ENCODE results near the gene RBM15.

RBM15 gene

DNA sequence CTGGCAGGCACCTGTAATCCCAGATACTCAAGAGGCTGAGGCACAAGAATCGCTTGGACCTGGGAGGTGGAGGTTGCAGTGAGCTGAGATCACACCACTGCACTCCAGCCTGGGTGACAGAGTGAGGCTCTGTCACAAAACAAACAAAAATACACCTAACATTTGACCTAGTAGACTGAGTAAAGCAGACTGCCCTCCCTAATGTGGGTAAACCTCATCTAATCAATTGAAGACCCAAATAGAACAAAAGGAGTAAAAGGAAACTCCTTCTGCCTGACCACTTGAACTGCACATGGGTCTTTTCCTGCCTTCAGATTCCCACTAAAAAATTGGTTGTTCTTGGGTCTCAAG, 19.0 kb upstream of the RBM15 start:
- DNase-seq, result no peak

DNA sequence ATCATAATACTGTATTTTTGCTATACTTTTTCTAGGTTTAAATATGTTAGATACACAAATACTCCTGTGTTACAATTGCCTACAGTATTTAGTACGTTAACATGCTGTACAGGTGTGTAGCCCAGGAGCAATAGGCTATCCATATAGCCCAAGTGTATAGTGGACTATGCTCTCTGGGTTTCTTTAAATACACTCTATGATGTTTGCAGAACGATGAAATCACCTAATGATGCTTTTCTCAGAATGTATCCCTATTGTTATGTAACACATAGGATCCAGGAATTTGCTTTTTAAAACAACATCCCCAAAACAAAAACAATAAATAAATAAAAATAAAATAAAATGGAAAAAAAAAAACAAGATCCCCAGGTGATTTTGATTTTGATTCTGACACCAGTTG, 18.1 kb upstream of the RBM15 start:
- DNase-seq, result no peak

DNA sequence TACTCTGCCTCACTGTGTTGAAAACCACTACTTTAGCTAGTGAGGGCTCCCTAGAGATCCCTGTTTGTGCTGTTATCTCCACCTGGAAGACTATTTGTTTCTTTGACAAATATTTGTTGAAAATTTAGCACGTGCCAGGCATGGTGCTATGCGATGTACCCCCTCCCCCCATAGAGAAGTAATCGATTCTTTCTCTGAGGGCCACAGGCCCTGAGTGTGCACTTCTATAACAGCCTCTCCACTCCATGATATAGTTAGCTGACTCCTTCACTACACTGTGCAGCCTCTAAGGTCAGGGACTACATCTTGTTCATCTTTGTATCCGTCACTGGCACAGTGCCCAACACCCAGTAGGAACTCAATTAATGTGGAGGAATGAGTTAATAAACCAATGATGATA, 17.3 kb upstream of the RBM15 start:
- DNase-seq, result no peak

DNA sequence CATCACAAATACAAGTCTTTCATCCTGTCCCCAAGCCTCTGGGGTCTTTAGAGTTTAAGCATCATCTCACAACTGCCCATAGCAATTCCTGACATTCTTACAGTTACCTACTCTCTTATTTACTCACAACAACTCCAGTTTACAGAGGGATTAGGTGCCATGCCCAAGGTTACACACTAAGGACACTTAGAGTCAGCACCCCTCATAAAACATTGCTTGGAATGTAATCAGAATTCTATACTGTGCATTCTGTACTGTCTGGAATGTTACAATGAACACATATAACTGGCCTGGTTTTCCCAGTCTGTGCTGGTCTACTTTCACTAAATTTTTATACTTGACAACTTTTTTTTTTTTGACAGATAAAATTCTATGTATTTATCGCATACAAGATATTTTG, 14.5 kb upstream of the RBM15 start:
- no peak for DNase-seq

DNA sequence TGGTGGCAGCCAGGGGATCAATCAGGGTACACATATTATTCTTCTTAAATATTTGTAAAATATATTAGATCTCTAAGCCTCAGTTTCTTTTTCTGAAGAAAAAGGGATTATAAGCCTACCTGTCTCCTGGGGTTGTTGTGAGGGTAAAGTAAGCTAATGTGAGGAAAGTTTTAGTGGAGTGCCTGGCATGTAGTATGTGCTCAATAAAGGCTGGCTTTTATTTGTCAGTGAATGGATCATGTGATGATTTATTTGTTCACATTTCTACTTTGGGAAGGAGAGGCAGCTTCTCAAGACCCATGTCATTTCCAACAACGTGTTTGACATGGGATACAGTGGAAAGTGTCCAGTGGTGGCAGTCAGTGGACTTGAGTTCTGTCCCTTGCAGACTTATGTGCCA, 12.4 kb upstream of the RBM15 start:
- DNase-seq, result no peak

DNA sequence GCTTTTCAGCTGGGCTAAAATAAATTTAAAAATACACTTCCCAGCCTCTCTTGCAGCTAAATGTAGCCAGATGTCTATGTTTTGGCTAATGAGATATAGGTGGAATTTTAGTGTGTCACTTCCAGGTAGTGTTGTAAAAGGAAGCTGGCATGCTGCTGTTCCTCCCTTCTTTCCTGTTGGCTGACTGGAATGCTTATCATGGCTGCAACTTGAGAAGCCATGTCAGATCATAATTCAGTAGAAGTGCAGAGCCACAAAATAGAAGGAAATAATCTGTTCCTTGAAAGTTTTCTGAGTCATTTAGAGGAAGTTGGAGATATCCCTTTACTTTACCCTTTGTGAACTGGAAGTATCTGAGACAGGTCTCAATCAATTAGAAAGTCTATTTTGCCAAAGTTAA, 10.9 kb upstream of the RBM15 start:
- no peak for DNase-seq

DNA sequence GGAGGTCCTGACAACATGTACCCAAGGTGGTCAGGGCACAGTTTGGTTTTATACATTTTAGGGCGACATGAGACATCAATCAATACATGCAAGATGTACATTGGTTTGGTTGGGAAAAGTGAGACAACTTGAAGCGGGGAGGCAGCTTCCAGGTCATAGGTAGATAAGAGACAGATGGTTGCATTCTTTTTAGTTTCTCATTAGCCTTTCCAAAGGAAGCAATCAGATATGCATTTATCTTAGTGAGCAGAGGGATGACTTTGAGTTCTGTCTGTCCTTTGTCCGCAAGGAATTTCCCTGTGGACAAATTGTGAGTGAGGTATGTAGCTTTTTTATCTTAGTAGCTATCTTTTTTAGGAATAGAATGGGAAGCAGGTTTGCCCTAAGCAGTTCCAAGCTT, 10.5 kb upstream of the RBM15 start:
- no peak for DNase-seq

DNA sequence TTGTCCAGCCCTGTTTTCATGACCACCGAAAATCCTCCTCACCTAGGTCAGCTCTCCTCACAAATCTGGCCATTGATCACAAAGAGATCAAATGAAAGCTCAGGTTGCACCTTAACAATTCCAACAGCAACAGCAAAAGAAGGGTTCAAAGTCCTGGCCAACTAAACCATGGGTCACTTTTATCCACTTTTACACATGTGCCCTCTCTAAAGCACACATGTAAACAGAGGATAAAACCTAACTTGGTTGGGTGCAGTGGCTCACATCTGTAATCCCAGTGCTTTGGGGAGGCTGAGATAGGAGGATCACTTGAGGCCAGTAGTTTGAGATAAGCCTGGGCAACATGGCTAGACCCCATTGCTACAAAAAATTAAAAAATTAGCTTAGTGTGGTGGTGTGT, 3.9 kb upstream of the RBM15 start:
- DNase-seq, result no peak

DNA sequence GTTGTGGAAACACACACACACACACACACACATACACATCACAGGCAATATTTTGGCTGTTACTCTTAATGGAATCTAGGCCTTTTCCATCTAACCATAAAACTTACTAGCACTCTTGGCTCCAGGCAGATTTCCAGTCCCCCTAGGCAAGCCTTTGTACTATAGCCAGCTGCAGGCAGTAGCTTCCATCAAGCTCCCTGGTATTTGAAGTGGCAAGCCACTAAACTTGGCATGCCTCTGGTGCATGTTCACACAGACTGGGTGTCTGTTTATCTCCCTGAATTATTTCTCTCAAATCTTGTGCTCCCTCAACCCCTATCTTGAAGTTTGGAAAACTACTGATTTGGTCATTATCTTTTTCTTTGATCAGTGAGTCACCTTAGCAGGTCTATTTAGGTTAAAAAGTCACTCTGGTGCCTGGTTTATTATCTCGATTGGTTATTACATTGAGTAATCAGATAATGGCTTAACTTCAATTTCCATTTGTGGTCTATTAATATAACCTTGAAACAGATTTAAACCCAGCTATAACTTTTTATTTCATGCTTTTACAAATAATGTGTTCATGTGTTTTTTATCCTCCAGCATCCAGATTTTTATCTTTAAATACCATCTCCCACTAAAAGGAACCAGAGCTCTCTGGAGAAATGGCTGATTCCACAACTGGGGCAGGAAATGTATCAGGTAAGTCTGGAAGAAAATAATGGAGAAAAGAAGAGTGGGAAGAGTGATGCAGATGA, 2.7 kb upstream of the RBM15 start:
- no peak for DNase-seq

DNA sequence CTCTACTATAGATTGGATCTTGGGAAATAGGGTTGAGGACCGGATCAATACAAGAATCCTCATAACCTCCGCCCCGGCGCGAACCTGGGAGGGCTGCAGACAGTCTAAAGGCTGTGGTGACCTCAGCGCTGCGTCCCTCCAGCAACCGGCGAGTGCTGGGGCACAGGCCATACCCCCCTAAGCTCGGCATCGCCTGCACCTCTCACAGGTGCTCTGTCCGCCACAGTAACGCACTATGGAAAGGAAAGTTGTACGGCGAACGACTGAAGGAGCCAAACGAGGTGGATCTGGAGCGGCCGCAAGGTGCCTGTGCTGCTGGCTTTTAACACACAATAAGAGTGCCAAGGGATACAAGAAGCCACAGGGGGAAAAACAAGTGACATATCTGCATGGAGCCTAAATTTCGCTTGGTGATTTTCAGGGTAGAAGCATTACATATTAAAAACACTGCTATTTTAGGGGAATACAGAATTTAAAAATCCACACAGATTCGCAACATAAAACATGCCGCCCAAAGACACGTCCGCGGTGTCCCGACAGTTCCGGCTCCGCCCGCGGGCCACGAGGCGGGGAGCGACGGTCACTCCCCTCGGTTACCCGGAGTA, 1.4 kb upstream of the RBM15 start:
- DNase-seq, result peak in 1 of 4 experiments; percentile 9

DNA sequence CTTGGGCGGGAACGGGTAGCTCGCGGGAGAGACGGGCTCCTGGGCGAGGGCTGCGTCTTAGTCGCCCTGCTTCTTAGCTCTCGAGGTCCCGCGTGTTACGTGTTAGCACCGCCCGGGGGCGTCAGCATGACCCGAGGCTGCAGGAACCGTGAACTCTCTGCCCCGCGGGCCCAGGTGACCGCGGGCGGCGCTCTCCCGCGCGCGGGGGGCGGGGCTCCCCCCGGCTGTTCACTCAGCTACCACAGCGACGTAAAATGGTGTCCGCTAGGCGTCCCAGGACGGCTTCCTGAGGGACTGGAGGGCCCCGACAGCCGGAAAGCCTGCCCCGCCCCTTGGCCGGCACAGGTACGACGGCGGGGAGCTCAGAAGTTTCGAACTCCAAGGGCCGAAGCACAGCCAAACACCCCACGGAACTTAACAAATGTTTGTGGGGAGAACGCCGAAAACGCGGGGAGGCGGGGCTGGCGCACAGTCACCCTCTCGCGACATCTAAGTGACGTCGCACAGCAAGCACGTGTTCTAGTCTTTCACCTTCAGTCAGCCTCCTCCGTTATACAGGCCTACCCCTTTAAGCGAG, 780 bp upstream of the RBM15 start:
- peak; percentile 89 to 93 (median 90) for DNase-seq

DNA sequence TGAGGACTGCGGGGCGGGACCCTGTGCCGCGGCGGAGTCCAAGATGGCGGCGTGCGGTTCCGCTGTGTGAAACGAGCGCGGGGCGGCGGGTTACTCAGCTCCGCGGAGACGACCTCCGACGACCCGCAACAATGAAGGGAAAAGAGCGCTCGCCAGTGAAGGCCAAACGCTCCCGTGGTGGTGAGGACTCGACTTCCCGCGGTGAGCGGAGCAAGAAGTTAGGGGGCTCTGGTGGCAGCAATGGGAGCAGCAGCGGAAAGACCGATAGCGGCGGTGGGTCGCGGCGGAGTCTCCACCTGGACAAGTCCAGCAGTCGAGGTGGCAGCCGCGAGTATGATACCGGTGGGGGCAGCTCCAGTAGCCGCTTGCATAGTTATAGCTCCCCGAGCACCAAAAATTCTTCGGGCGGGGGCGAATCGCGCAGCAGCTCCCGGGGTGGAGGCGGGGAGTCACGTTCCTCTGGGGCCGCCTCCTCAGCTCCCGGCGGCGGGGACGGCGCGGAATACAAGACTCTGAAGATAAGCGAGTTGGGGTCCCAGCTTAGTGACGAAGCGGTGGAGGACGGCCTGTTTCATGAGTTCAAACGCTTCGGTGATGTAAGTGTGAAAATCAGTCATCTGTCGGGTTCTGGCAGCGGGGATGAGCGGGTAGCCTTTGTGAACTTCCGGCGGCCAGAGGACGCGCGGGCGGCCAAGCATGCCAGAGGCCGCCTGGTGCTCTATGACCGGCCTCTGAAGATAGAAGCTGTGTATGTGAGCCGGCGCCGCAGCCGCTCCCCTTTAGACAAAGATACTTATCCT, 430 bp downstream of the RBM15 start:
- peak in 3 of 4 experiments; percentile 21 to 61 (median 58) for DNase-seq

DNA sequence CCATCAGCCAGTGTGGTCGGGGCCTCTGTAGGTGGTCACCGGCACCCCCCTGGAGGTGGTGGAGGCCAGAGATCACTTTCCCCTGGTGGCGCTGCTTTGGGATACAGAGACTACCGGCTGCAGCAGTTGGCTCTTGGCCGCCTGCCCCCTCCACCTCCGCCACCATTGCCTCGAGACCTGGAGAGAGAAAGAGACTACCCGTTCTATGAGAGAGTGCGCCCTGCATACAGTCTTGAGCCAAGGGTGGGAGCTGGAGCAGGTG, 961 bp downstream of the RBM15 start:
- no peak for DNase-seq

DNA sequence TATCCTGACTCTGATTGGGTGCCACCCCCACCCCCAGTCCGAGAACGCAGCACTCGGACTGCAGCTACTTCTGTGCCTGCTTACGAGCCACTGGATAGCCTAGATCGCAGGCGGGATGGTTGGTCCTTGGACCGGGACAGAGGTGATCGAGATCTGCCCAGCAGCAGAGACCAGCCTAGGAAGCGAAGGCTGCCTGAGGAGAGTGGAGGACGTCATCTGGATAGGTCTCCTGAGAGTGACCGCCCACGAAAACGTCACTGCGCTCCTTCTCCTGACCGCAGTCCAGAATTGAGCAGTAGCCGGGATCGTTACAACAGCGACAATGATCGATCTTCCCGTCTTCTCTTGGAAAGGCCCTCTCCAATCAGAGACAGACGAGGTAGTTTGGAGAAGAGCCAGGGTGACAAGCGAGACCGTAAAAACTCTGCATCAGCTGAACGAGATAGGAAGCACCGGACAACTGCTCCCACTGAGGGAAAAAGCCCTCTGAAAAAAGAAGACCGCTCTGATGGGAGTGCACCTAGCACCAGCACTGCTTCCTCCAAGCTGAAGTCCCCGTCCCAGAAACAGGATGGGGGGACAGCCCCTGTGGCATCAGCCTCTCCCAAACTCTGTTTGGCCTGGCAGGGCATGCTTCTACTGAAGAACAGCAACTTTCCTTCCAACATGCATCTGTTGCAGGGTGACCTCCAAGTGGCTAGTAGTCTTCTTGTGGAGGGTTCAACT, 2.1 kb downstream of the RBM15 start:
- no peak for DNase-seq

DNA sequence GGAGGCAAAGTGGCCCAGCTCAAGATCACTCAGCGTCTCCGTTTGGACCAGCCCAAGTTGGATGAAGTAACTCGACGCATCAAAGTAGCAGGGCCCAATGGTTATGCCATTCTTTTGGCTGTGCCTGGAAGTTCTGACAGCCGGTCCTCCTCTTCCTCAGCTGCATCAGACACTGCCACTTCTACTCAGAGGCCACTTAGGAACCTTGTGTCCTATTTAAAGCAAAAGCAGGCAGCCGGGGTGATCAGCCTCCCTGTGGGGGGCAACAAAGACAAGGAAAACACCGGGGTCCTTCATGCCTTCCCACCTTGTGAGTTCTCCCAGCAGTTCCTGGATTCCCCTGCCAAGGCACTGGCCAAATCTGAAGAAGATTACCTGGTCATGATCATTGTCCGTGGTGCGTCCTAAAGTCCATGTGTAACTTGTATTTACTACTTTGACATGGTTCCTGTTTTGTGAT, 2.7 kb downstream of the RBM15 start:
- DNase-seq, result no peak

DNA sequence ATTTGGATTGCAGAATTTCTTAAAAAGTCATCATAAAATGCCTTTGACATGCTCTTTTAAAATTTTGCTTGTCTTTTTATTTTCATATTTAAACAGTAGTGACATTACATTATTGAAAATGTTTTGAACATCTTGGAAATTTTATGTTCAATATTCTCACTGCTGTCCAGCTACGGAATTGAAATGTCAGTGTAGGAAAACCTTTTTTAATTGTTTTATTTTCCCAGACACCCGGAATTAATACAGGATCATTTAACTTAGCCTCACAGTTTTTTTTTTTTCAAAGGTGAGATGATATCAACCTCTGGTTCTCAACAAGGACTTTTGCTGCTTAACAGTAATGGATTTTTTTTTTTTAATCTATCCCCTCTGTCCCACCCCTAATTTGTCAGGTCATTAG, 4.1 kb downstream of the RBM15 start:
- DNase-seq, result no peak

DNA sequence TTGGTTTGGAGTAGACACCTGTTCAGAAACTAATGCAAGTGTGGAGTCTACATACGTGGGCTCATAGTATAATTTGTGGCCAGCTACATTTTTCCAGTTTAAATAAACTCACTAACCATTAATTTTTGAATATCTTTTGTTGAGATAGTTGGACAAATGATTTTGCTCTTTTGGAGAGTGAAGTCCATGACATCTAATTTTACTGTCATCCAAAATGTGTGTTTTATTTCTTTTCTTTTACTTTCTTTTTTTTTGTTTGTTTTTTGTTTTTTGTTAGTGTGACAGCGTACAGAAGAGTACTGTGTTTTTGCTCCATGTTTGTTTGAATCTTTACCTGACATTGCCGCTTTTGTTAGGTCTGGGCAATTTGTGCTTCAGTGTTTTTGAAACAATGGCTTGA, 5.0 kb downstream of the RBM15 start:
- DNase-seq, result no peak

DNA sequence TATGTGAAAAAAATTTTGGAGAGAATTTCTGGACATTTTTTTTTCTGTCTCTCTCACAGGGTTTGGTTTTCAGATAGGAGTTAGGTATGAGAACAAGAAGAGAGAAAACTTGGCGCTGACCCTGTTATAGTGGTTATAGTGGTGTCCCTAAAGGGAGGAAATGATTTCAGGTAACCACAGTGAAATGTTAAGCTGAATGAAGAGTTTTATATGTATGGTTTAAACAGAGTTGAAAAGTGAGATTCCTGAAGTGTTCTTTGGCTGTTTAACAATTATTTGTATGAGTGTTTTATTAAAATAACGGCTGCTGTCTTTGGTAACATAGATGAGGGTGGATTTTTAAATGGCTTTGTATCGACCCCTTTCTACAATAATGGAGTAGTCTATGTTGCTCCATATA, 6.3 kb downstream of the RBM15 start:
- no peak for DNase-seq

DNA sequence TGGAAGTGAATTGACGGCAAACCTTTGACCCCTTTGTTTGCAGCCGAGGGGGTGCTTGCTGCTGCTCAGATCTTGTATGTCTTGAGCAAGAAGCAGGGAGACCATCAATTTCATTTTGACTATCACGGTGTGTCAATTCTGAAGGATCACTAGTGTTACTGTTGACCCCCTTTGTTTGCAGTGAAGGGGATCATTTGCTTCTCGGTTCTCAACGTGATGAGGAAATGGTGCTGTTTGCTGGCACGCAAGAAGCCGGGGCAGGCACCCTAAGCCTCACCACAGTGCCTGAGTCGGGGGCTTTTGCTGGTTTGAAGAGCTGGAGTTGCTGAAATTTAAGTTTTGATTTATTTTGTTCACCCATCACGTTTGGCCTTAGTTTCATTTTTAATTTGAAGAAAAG, 7.5 kb downstream of the RBM15 start:
- DNase-seq, result no peak

DNA sequence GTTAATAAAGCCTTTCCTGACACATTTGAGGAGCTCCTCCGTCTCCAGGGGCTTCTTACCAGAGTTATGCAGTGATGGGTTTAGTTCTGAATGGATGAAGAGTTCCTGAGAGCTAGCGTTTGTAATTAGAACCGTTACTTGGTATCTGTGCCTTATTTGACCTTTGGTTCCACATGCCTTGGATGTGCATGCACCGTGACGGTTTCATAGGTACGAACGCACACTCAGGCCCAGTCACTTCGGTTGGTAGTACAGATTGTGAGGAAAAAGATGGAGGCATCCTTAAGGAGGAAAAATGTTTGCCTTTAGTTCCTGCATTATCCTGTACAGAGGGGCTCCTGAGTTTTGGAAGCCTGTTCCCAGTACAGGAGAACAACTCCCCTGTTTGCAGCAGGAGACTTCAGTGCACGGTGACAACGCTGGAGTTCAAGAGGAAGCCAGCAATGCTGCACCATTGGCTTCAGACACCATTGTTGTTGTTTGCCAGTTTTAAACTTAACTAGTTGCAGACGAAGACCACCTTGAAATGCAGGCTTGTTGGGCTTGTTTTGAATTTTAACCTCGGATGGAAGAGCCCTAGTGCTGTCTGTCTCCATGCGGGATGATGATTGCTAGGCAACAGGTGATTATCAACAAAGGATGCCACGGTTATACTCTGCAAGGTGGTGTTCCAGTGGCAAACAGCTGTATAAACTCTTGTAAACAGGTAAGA, 8.2 kb downstream of the RBM15 start:
- no peak for DNase-seq

DNA sequence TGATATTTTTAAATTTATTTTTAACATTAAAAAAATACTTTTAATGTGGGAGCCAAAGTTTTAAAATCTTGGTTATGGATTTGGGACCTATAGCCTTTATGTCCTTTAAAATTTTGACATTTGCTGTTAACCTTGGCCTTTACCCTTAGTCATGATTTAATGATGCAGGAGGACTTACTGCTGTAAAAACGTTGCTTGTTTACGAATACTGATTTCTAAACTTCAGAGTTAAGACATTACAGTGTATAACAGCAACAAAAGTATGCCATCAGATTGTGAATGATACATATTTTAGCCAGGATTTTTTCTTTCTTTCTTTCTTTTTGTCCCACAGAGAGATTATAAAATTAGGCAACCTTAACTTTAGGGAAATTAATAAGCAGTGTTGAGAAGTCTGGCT, 8.9 kb downstream of the RBM15 start:
- DNase-seq, result no peak

DNA sequence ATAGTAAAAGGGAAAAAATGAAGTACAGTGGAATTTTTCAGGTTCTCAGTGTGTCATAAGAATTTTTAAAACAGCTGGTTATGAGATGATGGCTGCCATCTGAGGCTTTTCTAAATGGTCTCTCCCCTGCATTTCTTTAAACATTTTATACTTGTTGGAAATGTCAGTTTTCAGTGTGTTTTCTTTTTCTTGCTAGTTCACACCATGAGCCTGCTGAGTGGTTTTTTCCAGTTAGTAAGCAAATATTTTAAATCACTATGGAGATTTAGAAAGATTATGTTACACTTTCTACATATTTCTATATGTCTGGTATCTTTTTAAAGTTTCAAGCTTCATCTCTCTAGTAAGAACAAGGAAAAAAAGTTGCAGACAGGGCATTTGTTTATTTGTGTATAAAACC, 9.6 kb downstream of the RBM15 start:
- no peak for DNase-seq

DNA sequence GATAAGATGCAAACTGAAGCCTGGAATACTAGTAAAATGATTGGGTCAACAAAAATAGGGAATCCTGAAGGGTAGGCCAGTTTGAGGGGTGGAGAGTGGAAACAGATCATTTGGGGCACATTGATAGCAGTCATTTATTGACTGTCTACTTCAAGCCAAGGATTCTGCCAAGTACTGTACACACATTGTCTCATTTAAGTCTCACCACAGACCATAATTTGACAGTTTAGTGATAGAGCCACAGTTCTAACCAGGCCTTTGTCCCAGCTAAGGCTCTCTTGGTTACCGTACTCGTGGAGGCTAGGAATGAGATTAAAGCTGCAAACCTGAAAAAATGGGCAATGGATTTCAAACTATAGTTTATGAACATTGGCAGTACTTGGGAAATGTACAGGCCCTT, 11.2 kb downstream of the RBM15 start:
- no peak for DNase-seq
